Measurements from ENCODE around the gene STXBP5L. TPM values are rescaled to one million over a fixed set of nuclear protein-coding genes. Genes with fewer than 3 reads are reported as not detected.

Gene STXBP5L
- total and polyA plus RNA-seq, 4 donors, result not detected

GRCh38 chr3:120983321-120983665, 75.3 kb downstream of the STXBP5L start:
- WGBS, result 40% methylated on average over 1 of the region's 1 CpG
- no peak overlapping the region for H3K27ac ChIP-seq (ENCODE audit: low read depth in 1 of 2, low read length in 2 of 2)
- no peaks in the 10 kb centered on the region for H3K4me1 ChIP-seq (ENCODE audit: control insufficient read depth in 4 of 4, insufficient read depth in 4 of 4, low read length in 3 of 4)
- no peaks in the 10 kb centered on the region for H3K27me3 ChIP-seq (ENCODE audit: control insufficient read depth in 4 of 4, insufficient read depth in 4 of 4, low read length in 3 of 4)
- H3K4me3 ChIP-seq (ENCODE audit: low read depth in 1 of 3, low read length in 3 of 3), result no peak overlapping the region
- no peaks in the 10 kb centered on the region for H3K36me3 ChIP-seq (ENCODE audit: control insufficient read depth in 4 of 4, insufficient read depth in 3 of 4, low read depth in 1 of 4, low read length in 3 of 4)
- no peak for DNase-seq (ENCODE audit: low spot score)
- TF ChIP-seq HNF4G (IDR thresholded peaks at IDR 0.05), result no peak
- H3K9ac ChIP-seq (ENCODE audit: low read depth in 1 of 2, low read length in 2 of 2), result no peak overlapping the region
- no peaks in the 10 kb centered on the region for H3K9me3 ChIP-seq (ENCODE audit: control insufficient read depth in 4 of 4, low read length in 3 of 4)

GRCh38 chr3:120983841-120984240, 75.8 kb downstream of the STXBP5L start:
- TF ChIP-seq HNF4G (IDR thresholded peaks at IDR 0.05) (no peak), RXRA (IDR thresholded peaks at IDR 0.05) (no peak), ZBTB33 (IDR thresholded peaks at IDR 0.05) (no peak), MAX (IDR thresholded peaks at IDR 0.05) (no peak), FOXA2 (IDR thresholded peaks at IDR 0.05) (no peak)
- 27% methylated on average over 2 of the region's 2 CpGs for WGBS
- Histone ChIP-seq H3K9me3 (ENCODE audit: control insufficient read depth in 4 of 4, low read length in 3 of 4) (no peaks in the 10 kb centered on the region), H3K27me3 (ENCODE audit: control insufficient read depth in 4 of 4, insufficient read depth in 4 of 4, low read length in 3 of 4) (no peaks in the 10 kb centered on the region), H3K36me3 (ENCODE audit: control insufficient read depth in 4 of 4, insufficient read depth in 3 of 4, low read depth in 1 of 4, low read length in 3 of 4) (no peaks in the 10 kb centered on the region), H3K27ac (ENCODE audit: low read depth in 1 of 2, low read length in 2 of 2) (no peak overlapping the region), H3K9ac (ENCODE audit: low read depth in 1 of 2, low read length in 2 of 2) (no peak overlapping the region), H3K4me3 (ENCODE audit: low read depth in 1 of 3, low read length in 3 of 3) (no peak overlapping the region), H3K4me1 (ENCODE audit: control insufficient read depth in 4 of 4, insufficient read depth in 4 of 4, low read length in 3 of 4) (no peaks in the 10 kb centered on the region)
- DNase-seq (ENCODE audit: low spot score), result no peak

- TF ChIP-seq TAF1 (conservative IDR thresholded peaks at IDR 0.05) (no peak), FOXA2 (IDR thresholded peaks at IDR 0.05) (no peak), YY1 (IDR thresholded peaks at IDR 0.05) (no peak), REST (IDR thresholded peaks at IDR 0.05) (no peak), EGR1 (IDR thresholded peaks at IDR 0.05; ENCODE audit: low read depth in 2 of 2) (no peak), ATF3 (IDR thresholded peaks at IDR 0.05) (no peak), SP1 (IDR thresholded peaks at IDR 0.05) (no peak), FOXA1 (IDR thresholded peaks at IDR 0.05) (no peak), HNF4A (conservative IDR thresholded peaks at IDR 0.05) (no peak), HNF4G (IDR thresholded peaks at IDR 0.05) (no peak), ZBTB33 (IDR thresholded peaks at IDR 0.05) (no peak), RAD21 (IDR thresholded peaks at IDR 0.05) (no peak), CTCF (IDR thresholded peaks at IDR 0.05; ENCODE audit: low read depth, low read length, missing input control) (no peak), MAX (IDR thresholded peaks at IDR 0.05) (no peak), GABPA (IDR thresholded peaks at IDR 0.05 in 1 of 2, conservative IDR thresholded peaks at IDR 0.05 in 1 of 2) (no peak), JUND (IDR thresholded peaks at IDR 0.05) (no peak), RXRA (IDR thresholded peaks at IDR 0.05) (no peak), NR2F2 (IDR thresholded peaks at IDR 0.05) (no peak)
- H3K27me3 ChIP-seq (ENCODE audit: control insufficient read depth in 4 of 4, insufficient read depth in 4 of 4, low read length in 3 of 4), result no peaks in the 10 kb centered on the region
- WGBS, result 46% methylated on average over 1 of the region's 1 CpG
- H3K36me3 ChIP-seq (ENCODE audit: control insufficient read depth in 4 of 4, insufficient read depth in 3 of 4, low read depth in 1 of 4, low read length in 3 of 4), result no peaks in the 10 kb centered on the region
- no peak for DNase-seq (ENCODE audit: low spot score)
- no peaks in the 10 kb centered on the region for H3K4me1 ChIP-seq (ENCODE audit: control insufficient read depth in 4 of 4, insufficient read depth in 4 of 4, low read length in 3 of 4)
- H3K9ac ChIP-seq (ENCODE audit: low read depth in 1 of 2, low read length in 2 of 2), result no peak overlapping the region
- H3K27ac ChIP-seq (ENCODE audit: low read depth in 1 of 2, low read length in 2 of 2), result no peak overlapping the region
- no peaks in the 10 kb centered on the region for H3K9me3 ChIP-seq (ENCODE audit: control insufficient read depth in 4 of 4, low read length in 3 of 4)
- H3K4me3 ChIP-seq (ENCODE audit: low read depth in 1 of 3, low read length in 3 of 3), result no peak overlapping the region
Observed at GRCh38 chr3:120985242-120985641, 77.2 kb downstream of the STXBP5L start.

All from liver (tissue), 9 donors.